GM18951 (cell line): ENCODE results near the gene AIPL1.

Source experiments
- POLR2A ChIP-seq: IDR thresholded peaks from 4 replicates; pipeline ENCODE4 v1.6.1; 2011; ENCODE audit warnings: mild to moderate bottlenecking; ENCODE audit not compliant: insufficient read length, insufficient read depth; ENCODE audit errors: extremely low read depth
- in situ Hi-C: fragments of 300-500 bp; cut with MboI; formaldehyde crosslinking; loops from one replicate; pipeline ENCODE4 v1.12.0; 2022; ENCODE audit warnings: low sequenced_read_pairs, mixed read lengths, inconsistent platforms; ENCODE audit not compliant: unreplicated experiment

Gene AIPL1

DNA sequence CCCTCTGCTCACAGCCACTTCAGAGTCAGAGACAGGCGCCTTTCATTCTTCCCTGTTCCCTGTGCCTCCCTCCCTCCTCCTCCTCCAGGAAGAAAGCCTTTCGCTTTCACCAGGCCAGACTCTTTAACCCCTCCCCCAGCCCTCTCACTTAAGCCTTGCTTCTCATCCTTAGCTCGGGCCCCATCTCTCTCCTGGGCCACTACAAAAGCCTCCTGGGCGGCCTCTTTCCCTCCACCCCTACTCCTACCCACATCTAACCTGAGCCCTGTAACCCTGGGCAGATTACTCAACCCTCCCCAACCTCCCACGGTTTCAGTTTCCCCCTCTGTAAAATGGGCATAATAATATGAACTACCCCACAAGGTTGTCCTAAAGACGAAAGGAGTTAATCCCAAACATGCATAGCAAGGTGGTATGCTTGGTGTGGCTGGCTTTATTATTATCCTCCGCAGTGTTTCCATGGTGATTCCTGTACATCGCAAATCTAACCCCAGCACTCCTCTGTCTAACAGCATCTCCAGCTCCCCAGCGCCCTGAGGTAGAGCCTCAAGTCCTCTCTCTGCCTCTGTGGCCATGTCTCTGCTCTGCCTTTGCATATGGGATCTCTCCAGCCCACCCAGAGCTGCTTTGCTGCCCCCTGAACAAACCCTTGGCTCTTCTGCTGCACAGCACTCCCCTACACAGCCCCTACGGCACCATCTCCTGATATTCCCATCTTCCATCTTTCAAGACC, 27.0 kb upstream of the AIPL1 start:
- no peak for TF ChIP-seq POLR2A
- in situ Hi-C loops = no loop called here

DNA sequence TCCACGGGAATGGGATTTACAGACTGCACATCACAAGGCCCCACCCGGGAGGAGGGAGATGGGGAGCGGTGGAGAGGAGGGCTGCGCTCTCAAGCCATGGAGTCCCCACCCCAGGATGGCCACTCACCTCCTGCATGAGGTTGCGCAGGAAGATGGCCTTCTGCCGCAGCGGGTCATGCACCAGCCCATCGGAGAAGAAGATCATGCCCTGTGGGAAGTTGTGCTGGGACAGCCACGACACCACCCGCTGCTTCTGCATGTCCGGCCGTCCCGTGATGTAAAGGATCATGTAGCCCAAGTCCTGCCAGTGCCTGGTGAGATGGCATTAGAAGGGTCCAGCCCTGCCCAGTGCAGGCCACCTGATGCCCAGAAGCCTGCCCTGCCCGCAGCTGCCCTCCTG, 26.3 kb upstream of the AIPL1 start:
- no peak for TF ChIP-seq POLR2A
- in situ Hi-C loops = no loop called here

DNA sequence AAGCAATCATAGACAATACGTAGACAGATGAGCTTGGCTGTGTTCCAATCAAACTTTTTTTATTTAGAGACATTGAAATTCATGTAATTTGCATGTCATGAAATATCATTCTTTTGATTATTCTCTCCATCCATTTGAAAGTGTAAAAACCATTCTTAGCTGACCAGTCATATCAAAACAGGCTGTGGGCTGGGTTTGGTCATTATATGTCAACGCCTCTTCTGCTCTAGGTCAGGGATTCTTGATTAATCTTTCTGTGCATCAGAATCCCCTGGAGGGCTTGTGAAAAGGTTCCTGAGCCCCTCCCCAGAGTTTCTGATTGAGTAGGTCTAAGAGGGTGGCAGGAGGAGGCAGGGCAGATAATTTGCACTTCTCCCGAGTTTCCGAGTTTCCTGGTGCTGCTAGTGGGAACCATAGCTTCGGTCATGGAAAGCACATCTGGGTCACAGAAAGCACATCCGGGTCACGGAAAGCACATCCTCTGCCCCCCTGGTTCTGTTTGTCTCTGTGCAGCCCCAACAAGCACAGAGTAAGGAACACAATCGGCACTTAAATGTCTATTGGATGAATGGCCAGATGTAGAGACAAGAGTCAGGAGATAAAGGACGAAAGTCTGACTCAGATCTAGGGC, 25.7 kb upstream of the AIPL1 start:
- in situ Hi-C loops = no loop called here
- no peak for TF ChIP-seq POLR2A

DNA sequence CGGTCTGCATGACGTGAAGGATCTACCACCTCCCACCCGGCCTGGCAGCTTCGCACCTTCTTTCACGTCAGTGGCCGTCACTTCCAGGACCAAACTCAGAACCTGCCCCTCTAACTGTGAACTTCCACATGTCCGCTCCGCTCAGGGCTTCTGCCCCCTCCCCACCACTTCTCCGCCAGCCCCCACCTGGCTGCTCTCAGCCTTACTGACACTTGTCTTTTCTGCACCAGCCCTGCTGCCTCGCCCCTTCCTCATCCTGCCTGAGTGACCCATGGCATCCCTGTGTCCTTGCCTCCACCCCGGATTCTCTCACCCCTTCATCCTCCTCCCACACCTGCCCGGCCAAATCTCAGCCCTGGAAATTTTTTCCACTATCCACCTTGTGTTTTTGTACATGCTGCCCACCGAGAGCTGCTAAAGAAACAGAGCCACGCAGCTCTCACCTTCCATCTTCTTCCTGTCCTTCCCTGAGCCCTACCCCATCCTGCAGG, 23.6 kb upstream of the AIPL1 start:
- TF ChIP-seq POLR2A = no peak
- in situ Hi-C loops = no loop called here

- no peak for TF ChIP-seq POLR2A
- in situ Hi-C loops = no loop called here
Observed at GRCh38 chr17:6457688-6458459, 23.0 kb upstream of the AIPL1 start.

DNA sequence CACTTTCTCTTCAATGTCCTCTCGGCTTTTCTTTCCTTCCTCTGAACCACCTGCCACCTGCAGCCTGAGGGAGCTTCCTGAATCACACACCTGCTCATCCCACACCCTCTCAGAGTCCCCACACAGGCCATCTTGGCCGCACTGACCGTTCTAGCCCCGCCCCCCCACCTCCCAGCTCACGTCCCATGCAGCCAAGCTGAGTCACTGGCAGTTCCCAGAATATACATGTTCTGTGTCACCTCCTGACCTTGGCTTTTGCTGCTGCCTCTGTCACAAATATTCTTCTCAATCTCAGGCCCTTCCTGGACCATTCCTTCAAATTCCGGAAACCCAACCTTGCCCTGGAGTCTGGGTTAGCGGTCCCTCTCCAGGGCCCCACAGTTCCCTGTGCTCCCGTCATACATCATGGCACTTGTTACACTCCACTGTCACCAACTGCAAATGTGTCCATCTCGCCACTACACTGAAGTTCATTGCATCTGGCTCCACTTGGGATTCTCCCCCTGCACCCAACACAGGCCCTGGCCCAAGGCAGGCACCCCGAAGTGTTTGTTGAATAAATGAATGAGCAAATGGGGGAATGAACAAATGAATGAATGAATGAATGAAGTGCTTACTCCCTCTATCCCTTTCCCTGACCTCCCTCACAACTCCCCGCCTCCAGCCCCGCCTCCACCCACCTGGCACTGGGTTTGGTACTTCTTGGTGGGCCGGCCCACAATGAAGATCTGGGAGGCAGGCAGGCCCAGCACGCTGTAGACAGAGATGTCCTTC, 22.2 kb upstream of the AIPL1 start:
- in situ Hi-C loops = no loop called here
- TF ChIP-seq POLR2A = no peak

- in situ Hi-C loops = no loop called here
- no peak for TF ChIP-seq POLR2A
Observed at GRCh38 chr17:6456321-6456720, 21.4 kb upstream of the AIPL1 start.

GRCh38 chr17:6455321-6455705, 20.4 kb upstream of the AIPL1 start:
- no peak for TF ChIP-seq POLR2A
- in situ Hi-C loops = no loop called here

DNA sequence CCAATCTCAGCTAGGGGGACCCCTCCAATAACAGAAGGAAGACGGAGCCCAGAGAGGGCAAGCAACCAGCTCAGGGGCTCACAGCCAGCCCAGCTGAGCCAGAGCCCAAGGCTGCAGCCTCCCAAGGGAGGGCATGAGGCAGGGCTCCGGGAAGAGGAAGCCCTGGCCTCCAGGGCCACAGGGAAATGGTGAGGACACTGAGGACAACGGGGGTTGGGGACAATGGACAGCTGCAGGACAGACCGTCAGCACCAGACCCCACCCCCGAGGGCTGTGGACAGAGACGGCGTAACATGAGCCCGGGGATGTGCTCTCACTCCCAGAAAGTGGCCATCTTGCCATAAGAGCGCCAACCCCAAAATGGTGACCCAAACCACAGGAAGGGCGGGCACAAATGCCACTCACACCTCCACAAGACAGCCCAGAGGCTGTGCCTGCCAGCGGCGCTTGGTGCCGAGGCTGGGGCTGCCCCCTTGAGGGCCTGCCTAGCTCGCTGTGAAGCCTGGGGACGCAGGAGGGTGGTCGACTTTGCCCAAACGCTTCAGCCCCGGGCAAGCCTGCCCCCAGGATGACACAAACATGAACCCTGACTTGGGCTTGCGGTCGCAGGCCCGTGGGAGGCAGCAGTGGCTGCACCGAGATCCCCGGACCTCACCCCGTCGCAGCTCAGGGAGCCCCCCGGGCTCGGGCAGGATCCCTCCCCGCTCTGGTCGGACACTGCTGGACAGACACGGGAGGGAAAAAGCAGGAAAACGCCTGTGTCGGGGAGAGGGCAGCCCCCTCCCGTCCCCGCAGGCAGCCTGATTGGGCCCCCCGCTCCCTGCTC, 19.8 kb upstream of the AIPL1 start:
- in situ Hi-C loops = no loop called here
- TF ChIP-seq POLR2A = no peak

GRCh38 chr17:6453279-6454024, 18.5 kb upstream of the AIPL1 start:
- no peak for TF ChIP-seq POLR2A
- in situ Hi-C loops = no loop called here

GRCh38 chr17:6452471-6453266, 17.7 kb upstream of the AIPL1 start:
- no peak for TF ChIP-seq POLR2A
- in situ Hi-C loops = no loop called here
